Measurements from ENCODE around the gene NKD2.
"Not testable (repeated sequence)": the region's sequence is repeated elsewhere in the genome, so short reads cannot be mapped to it uniquely, and the experiment has no call there.

Gene NKD2

GRCh38 chr5:979100-979817 lies 29.3 kb upstream of the NKD2 start:
- DNase-seq, result no peak

GRCh38 chr5:980001-980588 lies 28.5 kb upstream of the NKD2 start:
- DNase-seq, result no peak

- DNase-seq, result no peak
Measured at GRCh38 chr5:980966-981365, 27.6 kb upstream of the NKD2 start.

GRCh38 chr5:981456-981855 lies 27.1 kb upstream of the NKD2 start:
- no peak for DNase-seq

DNA sequence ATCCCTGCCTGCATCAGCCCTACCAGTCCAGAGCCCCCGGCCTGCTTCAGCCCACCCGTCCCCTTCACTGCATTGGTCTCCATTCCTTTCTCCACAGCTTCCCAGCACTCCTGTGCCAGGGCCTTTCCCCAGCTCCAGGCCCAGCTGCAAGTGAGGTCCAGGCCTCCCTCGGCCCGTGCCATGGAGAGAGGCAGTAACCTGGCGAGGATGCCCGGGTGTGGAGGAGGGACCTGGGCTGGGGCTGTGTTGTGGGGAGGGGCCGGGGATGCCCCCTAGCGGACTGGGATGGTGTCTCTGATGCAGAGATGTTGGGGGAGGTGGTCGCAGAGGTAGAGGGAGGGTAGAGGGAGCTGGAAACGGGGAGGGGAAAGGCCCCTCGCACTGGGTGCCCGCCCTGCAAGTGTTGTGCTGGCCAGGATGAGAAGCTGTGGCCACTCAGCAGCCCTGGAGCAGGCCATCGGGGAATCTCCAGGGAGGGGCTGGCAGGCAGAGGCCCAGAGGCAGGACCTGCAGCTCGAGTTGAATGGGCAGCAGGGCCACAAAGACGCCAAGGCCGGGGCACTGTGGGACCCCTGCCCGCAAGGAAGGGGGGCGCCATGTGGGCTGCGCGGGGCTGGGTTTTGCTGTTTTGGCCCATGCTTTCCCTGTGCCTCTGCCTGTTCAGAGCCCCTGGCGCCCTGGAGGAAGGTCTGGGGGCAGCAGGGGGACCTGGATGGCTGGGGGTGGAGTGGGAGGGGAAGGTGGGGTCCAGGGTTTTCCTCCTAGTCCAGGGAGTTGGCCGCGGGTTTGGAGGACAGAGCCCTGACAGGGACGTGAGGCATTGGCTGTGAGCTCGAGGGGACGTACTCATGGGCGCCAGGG lies 26.0 kb upstream of the NKD2 start:
- DNase-seq, result no peak

- DNase-seq, result no peak
Measured at GRCh38 chr5:983238-983524, 25.4 kb upstream of the NKD2 start.

DNA sequence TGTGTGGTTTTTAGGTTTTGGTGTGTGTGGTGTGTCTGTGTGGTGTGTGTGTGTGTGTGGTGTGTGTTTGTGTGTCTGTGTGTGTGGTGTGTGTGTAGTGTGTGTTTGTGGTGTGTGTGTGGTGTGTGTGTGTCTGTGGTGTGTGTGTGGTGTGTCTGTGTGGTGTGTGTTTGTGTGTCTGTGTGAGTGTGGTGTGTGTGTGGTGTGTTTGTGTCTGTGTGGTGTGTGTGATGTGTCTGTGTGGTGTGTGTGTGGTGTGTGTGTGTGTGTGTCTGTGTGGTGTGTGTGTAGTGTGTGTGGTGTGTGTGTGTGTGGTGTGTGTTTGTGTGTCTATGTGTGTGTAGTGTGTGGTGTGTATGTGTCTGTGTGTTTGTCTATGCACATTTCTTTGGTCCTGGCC lies 25.0 kb upstream of the NKD2 start:
- no peak for DNase-seq

GRCh38 chr5:984774-985173 lies 23.8 kb upstream of the NKD2 start:
- DNase-seq, result no peak

- DNase-seq, result no peak
Measured at GRCh38 chr5:987761-988160, 20.8 kb upstream of the NKD2 start.

- DNase-seq, result no peak
Measured at GRCh38 chr5:988322-988721, 20.3 kb upstream of the NKD2 start.

GRCh38 chr5:989961-990530 lies 18.6 kb upstream of the NKD2 start:
- no peak for DNase-seq

DNA sequence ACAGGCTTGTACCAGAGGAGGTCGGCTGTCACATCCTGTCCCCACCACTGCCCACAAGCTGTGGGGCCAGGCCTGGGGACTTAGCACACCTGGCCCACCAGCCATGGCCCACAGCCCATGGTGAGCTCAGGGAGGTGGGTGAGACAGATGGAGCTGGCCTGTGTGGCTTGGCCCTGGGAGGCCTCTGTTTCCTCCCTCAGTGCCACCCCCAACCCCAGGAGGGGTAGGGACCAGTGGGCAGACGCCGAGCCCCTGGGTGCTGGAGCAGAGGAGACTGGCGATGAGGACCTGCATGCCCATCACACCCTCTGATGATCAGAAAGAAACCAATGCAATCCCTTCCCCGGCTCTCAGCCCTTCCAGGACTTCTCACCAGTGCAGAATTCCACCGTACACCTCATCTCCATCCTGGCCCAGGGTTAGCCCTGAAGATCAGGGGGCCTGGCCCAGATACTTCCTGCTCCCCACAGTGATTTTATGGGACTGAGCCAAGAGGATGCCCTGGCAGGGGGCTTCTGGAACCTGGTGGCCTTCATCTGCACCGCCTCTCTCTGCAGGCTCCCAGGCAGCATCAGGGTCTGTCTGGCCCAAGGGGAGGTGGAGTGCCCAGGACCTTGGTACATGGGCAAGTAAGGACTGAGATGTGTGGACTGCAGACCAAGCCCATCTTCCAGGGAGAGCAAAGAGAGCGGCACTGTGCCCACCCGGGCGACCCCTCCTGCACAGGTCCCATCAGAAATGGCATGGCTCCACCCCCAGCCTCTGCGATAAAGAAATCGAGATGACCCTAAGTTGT lies 16.9 kb upstream of the NKD2 start:
- no peak for DNase-seq

DNA sequence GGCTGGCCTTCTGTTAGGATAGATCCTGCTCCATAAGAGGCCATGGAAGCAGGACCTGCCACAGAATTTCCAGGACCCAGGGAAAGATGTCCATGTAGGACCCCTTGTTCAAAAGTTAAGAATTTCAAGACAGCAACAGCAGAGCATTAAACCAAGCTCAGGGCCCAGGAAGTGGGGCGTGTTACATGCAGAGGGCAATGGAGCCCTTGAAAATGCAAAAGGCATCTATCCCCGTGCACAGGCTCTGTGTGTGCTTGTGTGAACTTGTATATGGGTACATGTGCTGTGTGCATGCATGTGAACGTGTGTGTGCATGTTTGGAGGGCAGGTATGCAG lies 14.4 kb upstream of the NKD2 start:
- no peak for DNase-seq

GRCh38 chr5:994821-995220 lies 13.8 kb upstream of the NKD2 start:
- DNase-seq, result no peak

- no peak for DNase-seq
Measured at GRCh38 chr5:995318-995717, 13.3 kb upstream of the NKD2 start.

DNA sequence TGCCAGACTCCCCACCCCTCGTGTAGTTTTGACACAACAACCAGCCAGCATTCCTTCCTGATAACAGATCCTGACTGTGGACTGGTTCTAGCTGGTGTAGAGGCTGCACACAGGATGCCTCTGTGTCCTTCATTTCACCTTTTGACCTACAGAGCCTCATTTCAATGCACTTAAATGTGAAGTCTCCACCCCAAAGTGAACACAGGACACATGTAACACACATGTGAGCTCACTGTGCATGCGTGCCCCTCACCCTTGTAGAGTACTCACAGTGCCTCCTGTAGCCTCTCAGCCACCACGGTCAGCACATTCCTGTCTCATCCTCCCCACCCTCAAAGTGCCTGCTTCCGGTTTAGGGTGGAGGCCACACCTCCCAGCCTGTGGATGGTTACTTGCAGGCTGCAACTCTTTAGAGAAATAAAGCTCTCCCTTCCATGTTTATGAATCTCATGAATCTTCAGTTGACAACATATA lies 11.6 kb upstream of the NKD2 start:
- DNase-seq, result no peak

- DNase-seq, result no peak
Measured at GRCh38 chr5:997711-998110, 10.9 kb upstream of the NKD2 start.

DNA sequence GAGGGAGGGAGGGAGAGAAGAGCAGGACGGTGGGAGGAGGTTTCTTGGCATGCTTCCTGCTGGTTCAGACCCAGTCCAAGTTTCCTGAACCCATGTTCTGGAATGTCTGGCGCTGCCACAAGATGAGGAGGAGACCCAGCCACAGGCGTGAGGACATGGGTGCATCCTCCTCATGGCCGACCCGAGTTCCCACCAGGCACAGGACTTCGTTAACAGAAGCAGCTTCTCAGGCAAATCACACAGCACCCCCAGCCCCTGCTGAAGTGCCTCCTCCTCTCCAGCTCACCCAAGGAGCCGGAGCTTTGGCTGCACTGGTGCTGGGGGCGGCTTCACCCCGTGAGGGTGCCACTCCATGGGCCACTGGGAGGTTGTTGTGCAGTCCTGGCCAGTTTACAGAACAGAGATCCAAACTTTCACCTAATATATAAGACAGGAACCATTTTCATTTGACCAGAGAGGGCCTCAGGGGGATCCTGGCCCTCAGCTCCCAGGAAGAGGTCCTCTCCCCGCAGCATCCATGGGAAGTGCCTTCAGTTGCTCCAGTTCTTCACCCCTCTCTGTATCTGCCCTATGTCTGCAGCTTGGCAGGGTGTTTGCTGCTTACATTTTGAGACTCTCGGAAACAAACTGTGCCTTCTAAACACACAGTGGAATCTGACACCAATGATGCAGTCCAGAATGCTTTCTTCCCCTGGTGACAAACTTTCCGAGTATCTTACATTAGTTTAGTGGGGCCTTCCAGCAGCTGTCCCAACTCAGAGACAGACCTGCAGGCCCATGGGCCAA lies 10.2 kb upstream of the NKD2 start:
- no peak for DNase-seq

DNA sequence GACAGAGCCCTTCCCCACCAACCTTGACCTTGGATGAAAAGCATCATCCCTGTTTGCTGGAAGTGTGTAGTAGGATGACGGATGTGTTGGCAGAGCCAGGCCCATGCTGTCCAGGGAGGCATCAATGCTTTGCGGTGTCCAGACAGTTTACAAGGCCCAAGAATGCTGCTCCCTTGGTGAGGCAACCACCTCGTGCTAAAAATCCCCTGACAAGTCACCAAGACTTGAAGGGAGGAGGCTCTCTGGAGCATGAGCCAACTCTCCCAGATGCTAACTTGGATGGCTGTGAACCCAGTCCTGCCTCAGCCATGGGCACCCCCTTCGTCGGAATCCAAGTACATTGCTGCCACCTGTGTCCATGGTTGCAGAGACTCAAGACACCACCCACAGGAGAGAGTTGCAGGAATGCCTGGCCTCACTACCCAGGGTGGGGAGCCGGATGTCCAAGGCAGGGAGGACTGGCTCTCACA lies 9.5 kb upstream of the NKD2 start:
- no peak for DNase-seq

DNA sequence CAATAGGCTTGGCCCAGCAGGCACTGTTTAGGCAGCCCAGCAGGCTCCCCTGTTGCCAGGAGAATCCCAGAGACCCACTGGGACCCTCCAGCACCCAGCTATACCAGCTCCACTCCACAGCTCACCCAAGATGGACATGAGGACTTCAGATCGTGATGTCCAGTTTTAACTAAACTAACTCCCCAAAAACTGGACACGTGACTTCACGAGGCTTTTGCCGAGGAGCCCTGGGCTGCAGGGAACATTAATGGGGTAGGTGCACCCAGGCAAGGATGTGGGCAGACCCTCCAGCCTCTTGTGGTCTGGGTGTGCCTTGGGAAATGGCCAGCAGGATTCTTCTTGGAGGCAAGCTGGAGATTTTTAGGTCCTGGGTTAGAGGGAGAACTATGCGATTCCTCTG lies 8.9 kb upstream of the NKD2 start:
- no peak for DNase-seq

DNA sequence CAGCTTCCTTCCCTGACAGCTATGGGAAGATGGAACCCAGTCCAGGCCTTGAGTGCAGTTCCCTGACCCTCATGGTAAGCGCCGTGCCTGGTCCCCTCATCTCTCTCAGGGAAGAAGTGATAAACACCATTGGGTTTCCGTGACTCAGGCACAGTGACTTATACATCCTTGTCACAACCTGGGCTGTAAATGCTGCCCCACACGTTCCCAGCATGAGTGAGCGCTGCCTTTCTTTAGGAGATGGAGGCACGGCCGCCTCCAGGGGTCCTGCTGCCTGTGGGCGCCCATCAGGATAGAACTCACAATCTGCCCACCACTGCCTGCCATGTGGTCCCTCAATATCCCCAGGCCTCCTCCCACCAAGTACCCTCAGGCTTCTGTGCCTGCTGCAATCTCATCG lies 8.3 kb upstream of the NKD2 start:
- no peak for DNase-seq

- not testable (repeated sequence) for DNase-seq
Measured at GRCh38 chr5:1000831-1001230, 7.8 kb upstream of the NKD2 start.
